Retina (tissue), 1 donor: ENCODE measurements around the gene EDEM3.

Source experiments
- DNase-seq: peaks from one replicate; pipeline ENCODE4 v3.0.0-alpha.2; 2016

The EDEM3 gene

DNA sequence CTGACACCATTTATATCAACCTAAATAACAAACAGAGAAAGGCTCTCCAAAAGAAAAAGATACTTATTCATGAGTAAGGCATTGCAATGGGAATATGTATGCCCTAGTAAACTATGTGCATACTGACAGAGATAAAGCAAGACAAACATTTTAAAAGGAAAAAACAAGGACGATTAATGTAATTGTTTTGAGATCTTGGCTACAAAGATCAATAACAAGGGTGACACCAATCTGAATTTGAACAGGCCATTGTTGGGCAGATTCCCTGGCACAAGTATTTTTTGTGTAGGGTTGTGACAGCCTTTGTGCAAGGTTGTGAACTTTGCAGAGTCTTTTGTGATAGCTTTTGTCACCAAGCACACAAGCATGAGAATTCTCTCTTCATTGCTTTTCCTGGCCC is 85.3 kb downstream of the EDEM3 start:
- no peak for DNase-seq

DNA sequence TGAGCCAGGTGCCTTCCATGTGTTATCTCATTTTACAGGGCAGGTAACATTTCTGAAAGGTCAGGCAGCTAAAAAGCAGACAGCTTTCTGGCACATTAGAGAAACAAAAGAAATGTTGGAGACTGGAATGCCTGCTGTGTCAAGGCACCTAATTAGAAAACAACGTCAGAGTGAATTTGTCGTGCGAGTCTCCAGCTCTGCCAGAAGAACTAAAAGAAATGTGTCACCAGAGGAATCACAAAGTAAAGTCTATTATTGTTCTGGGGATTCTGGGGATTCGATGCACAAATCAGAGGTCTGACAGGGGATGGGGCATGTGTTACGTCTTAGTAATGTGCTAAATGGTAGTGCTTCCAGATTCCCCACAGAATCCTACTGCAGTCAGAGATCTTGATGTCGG is 89.3 kb downstream of the EDEM3 start:
- peak; percentile 36 for DNase-seq

DNA sequence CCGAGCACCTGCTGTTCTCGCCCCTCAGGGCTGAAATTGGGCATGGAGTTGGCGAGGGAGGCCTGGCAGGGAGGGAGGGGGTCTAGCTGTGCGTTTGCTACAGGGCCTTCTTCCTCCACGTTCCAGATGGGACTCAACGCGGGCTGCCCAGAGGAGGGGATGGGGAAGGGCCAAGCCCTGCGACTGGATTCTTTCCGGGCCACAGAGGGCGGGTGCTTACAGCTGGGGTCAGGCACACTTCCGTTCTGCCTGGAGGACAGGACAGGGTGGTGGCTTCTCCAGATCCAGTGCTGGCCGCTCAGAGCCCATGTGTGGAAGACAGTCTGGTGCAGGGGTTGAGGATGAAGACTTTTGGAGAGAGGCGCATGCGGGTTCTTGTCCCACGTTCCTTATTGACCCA is 90.0 kb downstream of the EDEM3 start:
- no peak for DNase-seq

DNA sequence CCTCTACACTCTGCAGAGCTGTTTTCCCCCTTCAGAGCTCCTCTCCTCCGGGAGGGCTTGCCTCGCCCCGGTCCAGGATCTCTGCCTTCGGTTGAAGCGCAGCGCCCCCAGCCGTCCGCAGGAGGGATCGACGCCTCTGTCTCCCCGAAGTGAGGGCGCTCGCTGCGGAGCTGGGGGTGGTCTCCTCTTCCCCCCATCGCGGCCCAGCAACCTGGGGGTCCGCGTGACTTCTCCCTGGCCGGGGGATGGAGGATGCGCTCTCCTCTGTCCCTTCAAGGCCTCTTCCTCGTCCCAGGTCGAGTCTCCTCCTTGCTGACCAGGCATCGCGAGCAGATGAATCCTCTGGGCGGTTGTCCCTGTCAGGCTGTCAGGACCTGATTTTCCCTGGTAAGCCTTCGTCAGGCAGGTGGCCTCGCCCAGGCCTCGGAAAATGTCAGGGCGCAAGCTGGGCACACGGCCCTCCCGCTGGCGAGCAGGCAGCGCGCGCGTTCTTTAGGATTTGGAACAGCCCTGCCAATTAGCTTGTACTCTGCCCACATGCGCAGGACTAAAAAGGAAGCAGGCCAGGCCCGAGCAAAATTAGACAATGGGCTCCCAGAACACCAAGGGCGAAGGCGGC is 90.5 kb downstream of the EDEM3 start:
- peak; percentile 96 for DNase-seq

DNA sequence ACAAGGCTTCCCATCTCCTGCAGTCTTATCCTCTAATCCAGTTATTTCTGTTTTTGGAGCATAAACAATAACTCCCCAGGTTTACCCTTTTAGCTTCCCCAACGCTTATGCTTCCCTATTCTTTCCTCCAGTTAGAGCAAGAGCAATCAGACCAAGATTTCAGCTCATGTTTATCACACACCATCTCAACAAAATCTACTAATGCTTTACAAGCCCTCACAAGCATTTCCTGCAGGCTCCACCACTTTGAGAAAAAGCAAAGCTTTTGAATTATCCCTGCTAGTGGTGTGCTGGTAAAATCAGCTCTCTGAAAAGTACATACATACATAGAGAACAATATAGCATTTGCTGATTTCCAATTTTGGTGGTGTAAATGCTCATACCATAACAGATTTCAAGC is 92.9 kb downstream of the EDEM3 start:
- DNase-seq: no peak

DNA sequence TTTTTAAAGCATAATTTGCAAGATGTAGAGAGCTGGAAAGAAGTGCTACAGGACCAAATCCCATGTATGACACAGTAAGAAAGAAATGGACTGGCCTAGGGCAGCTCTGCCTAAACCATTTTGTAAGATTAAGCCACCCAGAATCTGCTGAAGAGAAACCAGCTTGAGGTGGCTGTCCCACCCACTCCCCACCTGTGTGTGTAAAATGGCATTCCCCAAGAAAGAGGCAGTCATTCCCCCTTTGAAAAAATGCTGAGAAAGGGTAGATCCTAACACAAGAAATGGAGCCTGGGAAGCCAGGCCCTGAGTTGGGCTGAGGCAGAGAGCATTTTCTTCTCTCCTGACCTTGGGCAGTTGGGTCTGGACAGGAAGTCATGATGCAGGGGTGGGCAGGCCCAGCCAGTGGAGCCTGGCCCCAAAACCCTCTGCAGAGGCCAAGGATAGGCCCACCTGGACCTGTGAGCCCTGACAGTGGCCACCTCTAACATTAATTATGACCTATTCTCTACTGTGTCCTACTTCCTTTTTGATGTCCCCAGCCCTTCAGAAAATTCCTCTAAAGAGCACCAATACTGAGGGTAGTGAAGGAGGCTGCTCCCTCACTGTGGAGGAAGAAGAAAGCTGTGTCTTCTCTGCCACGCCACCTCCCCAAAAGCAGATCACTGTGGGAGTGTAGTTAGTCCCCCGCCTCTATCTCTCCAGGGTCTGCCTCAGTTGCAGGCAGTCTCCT is 94.0 kb downstream of the EDEM3 start:
- no peak for DNase-seq

GRCh38 chr1:184658055-184658454 is 96.6 kb downstream of the EDEM3 start:
- no peak for DNase-seq

DNA sequence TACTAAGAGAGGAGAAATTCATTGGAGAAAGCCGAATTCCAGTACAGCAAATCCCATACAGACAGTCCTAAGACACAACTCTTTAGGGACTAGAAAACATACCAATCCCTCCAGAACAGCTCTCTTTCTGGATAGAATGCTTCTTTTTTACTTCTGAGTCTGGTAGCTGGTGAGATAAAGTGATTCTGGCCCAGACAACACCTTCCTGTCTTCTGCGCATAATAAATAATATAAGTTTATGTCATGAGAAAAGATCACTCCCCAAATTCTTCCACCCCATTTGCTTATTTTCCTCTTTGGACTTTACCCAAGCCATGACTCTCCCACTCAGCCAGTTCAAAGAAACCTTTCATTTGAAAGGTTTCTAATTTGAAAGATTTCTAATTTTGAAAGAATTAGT is 98.4 kb downstream of the EDEM3 start:
- no peak for DNase-seq

- DNase-seq: no peak
Observed at GRCh38 chr1:184655185-184655584, 99.5 kb downstream of the EDEM3 start.

GRCh38 chr1:184650177-184650866 is 104.3 kb downstream of the EDEM3 start:
- DNase-seq: no peak

- DNase-seq: no peak
Observed at GRCh38 chr1:184649451-184649888, 105.2 kb downstream of the EDEM3 start.

- DNase-seq: no peak
Observed at GRCh38 chr1:184648856-184649201, 105.8 kb downstream of the EDEM3 start.

DNA sequence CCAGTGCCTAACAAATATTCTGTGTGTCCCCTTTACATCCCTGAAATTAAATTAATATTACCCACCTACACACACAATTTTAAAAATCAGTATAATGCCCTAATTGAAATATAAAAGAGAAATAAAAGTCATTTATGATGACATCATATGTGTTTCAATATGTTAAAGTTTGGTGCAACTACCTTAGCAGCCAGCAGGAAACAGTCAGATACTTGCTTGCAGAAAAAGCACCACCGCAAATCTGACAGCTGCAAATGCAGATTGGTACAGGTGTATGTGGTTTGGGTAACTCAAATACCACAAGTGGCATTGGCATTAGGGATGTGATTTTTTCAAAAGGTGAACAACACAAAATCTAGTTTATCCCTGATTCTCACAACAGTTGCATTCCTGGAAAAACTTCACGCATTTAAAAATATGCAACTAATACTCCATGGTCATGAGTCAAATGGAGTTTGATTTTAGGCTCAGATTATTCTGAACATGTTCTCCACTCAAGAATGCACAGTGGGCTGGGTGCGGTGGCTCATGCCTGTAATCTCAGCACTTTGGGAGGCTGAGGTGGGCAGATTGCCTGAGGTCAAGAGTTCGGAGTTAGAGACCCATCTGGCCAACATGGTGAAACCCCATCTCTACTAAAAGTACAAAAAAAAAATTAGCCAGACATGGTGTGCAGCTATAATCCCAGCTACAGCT is 106.3 kb downstream of the EDEM3 start:
- DNase-seq: no peak

DNA sequence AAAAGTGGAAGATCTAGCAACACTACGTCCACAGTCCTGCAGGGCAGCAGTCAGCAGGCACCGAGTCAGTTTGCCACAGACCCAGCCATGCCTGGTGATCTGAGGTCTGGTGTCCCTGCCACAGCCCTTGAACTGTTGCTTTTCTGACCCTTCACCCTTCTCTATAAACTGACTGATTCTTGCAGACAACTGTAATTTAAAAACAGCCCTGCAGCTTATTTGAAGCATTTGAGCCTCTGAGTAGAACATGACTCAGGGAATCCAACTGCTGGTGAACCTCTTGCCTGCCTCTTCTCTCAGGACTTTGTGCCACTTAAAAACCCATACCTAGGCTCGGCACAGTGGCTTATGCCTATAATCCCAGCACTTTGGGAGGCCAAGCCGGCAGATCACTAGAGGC is 107.2 kb downstream of the EDEM3 start:
- DNase-seq: no peak

DNA sequence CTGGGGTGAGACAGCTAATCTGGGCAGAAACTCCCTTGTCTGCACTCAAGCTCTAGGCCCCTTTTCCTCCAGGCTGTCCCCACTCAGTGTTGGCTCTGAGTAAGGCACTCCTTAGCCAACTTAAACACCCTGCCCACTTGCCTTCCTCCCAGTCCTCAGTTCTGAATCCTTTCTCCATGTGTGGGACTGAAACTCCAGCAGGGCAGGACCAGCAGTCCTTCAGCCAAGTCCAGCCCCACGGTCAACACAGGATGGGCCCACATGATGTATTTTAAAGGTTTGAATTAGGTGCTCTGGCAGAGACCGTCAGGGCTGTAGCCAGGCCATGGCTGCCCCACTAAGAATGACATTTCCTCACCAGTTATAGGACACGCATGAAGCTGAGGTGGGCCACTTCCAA is 107.8 kb downstream of the EDEM3 start:
- DNase-seq: no peak

DNA sequence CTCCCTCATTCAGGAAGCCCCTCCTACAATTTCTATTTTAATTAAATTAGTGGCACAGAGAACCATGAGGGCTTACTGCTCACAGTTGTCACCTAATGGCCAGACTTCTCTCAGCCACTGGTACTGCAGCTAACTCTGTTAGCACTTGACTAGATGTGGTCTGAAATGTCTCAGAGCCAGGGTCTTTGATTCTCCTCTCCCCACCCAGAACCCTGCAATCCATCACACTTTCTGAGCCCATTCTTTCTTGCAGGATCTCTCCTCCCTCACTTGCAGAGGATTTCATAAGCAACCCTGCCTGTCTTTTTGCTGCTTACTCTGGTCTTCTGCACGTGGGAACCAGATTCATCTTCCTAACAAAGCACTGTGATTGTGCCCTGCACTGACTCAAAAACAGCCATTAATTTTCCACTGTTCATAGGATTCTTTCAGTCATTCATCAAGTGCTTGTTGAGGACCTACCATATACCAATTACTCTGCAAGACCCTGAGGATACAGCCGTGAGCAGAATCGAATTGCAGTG is 108.4 kb downstream of the EDEM3 start:
- no peak for DNase-seq

DNA sequence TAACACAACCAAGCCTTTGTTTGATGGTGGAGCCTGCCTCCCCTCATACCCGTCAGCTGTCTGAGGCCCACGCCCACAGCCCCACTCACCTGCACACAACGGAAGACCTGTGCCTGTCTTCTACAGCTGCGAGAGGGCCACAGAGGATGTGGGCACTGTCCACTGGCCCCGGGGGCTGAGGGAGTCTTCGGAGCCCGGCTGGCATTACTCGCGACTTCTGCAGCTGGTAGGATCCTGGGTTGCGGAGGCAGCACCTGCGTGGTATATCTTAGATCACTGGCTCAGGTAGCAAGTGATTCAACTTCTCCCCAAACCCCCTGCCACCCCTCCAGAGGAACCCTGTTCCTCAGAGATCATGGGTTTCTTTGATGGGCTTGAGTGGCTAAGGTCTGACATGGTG is 109.9 kb downstream of the EDEM3 start:
- no peak for DNase-seq

DNA sequence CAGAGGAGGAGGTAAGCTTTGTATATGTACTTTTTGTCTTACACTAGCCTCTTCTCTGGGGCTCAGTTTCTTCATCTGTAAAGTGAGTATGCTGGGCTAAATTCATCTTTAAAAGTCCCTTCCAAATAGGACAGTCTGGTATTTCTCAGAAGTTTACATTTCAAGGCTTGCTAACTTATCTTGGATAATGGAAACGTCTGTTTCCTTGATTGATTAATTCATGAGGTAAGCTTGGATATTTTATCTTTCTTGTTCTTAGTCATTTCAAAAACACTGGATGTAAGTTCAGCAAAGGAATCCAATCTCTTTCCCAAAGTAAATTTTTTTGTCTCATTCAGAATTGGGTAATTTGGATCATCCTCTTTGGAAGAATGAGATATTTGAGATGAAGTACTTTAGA is 111.0 kb downstream of the EDEM3 start:
- no peak for DNase-seq

GRCh38 chr1:184641894-184642293 is 112.8 kb downstream of the EDEM3 start:
- no peak for DNase-seq

DNA sequence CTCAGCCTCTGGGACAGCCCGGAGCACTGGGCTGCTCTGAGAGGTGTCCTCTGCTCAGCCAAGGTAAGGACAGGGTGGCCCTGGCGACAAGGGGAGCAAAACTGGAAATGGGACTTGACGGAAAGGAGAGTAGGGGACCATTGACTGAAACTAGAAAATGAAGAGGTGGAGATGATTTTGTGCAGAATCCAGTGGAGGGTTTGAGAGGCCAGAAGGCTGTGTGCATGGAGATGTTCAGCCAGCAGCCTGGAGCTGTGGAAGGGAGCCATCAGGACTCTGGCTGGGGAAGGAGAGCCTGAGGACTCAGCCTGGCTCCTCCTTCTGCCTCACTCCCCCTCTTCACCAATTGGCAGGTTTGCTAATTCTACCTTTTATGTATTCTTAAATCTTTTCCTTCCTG is 114.2 kb downstream of the EDEM3 start:
- no peak for DNase-seq
